C4-2B (cell line): Measurements from ENCODE around the gene AGT.

Source experiments
- ZFX ChIP-seq: fragments of 450-650 bp; IDR thresholded peaks from 2 replicates; pipeline ENCODE4 v1.6.1; 2017
- TF ChIP-seq, protein P1 (sequence below): fragments of 450-650 bp; conservative IDR thresholded peaks from 2 replicates; pipeline ENCODE4 v1.5.1; 2017; ENCODE audit warnings: mild to moderate bottlenecking

DNA sequence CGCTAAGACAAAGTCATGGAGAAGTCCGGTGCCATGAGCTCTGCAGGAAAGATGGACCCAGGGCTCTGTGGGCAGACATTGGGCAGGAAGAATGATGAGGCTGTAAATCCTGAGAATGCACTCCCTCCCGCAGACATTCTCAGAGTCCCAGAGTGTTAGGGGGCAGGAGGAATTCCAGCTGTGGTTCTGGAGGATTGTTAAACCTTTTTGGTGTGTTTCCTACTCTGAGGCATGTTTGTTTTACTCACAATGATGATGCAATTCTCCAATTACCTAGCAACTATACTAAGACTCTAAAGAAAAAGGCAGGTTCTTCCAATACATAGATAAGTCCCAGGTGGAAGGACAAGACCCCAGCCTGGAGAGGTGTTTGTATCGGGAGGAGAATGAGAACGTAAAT, 30.5 kb upstream of the AGT start:
- TF ChIP-seq, protein P1, sequence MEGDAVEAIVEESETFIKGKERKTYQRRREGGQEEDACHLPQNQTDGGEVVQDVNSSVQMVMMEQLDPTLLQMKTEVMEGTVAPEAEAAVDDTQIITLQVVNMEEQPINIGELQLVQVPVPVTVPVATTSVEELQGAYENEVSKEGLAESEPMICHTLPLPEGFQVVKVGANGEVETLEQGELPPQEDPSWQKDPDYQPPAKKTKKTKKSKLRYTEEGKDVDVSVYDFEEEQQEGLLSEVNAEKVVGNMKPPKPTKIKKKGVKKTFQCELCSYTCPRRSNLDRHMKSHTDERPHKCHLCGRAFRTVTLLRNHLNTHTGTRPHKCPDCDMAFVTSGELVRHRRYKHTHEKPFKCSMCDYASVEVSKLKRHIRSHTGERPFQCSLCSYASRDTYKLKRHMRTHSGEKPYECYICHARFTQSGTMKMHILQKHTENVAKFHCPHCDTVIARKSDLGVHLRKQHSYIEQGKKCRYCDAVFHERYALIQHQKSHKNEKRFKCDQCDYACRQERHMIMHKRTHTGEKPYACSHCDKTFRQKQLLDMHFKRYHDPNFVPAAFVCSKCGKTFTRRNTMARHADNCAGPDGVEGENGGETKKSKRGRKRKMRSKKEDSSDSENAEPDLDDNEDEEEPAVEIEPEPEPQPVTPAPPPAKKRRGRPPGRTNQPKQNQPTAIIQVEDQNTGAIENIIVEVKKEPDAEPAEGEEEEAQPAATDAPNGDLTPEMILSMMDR, result no peak
- no peak for TF ChIP-seq ZFX
